ENCODE data around the gene LINC00237.

DNA sequence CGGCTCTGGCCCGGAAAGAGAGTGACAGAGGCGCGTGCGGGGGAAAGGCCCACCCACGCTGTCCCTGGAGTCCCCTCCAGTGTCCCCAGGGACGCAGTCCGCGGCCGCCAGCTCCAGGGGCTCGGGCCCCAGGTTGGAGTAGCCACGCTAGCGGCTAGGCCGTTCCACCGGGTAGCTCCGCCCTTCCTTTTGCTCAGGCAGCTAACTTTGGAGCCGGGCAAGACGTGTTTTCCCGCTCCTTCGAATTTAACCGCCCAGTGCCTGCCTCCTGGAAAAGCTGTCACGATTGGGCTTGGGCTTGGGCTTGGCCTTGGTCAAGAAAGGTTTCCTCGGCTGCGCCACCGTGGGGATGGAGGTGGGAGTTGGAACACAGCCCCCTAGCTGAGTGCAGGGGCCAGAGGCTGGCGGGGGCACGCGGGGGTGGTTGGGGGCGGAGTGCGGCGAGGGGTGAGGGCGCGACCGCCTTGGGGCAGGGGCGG lies 4.7 kb downstream of the LINC00237 start:
- TF ChIP-seq REST (IDR thresholded peaks at IDR 0.05) = no peak
- TF ChIP-seq, protein P1, sequence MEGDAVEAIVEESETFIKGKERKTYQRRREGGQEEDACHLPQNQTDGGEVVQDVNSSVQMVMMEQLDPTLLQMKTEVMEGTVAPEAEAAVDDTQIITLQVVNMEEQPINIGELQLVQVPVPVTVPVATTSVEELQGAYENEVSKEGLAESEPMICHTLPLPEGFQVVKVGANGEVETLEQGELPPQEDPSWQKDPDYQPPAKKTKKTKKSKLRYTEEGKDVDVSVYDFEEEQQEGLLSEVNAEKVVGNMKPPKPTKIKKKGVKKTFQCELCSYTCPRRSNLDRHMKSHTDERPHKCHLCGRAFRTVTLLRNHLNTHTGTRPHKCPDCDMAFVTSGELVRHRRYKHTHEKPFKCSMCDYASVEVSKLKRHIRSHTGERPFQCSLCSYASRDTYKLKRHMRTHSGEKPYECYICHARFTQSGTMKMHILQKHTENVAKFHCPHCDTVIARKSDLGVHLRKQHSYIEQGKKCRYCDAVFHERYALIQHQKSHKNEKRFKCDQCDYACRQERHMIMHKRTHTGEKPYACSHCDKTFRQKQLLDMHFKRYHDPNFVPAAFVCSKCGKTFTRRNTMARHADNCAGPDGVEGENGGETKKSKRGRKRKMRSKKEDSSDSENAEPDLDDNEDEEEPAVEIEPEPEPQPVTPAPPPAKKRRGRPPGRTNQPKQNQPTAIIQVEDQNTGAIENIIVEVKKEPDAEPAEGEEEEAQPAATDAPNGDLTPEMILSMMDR (IDR thresholded peaks at IDR 0.05) = no peak
- no peak for TF ChIP-seq HDAC2 (IDR thresholded peaks at IDR 0.05)

Data from A549 (cell line).